HG02885 (cell line): ENCODE measurements around the gene TSPAN6.

Experiments
- ATAC-seq: cut with Tn5 transposase; IDR thresholded peaks from one replicate; pipeline ENCODE4 v1.9.1; 2021; ENCODE audit warnings: mild to moderate bottlenecking; ENCODE audit not compliant: unreplicated experiment, poor library complexity

Gene TSPAN6

GRCh38 chrX:100591256-100592051 is 45.2 kb downstream of the TSPAN6 start:
- ATAC-seq: no peak

GRCh38 chrX:100587861-100588260 is 48.7 kb downstream of the TSPAN6 start:
- no peak for ATAC-seq

- ATAC-seq: no peak
Measured at GRCh38 chrX:100586747-100587146, 49.9 kb downstream of the TSPAN6 start.

- no peak for ATAC-seq
Measured at GRCh38 chrX:100584611-100585010, 52.0 kb downstream of the TSPAN6 start, which contains the start of gene TNMD. Gene TNMD, plus strand, starts transcription at chrX:100584936. Its CDS starts 83 bp downstream, at chrX:100585019.
